Ovary (tissue), 9 donors: ENCODE data around the gene CCDC141. TPM values are rescaled to one million over a fixed set of nuclear protein-coding genes. Genes with fewer than 3 reads are reported as not detected.

Experiments used
- DNase-seq, 5 donors: peaks; one replicate each; pipeline ENCODE4 v3.0.0-alpha.2; 2019 to 2020
- H3K27ac ChIP-seq, 2 donors: fragments of 200-600 bp; one replicate each; pipeline versions ENCODE4 v1.5.1 to v1.8.0; 2019 to 2022
- H3K27me3 ChIP-seq: fragments of 200-600 bp; one replicate; pipeline ENCODE4 v1.8.0; 2022
- H3K36me3 ChIP-seq: fragments of 200-600 bp; sonication (generic); one replicate; pipeline ENCODE4 v1.5.1; 2019
- H3K4me1 ChIP-seq: one replicate; pipeline ENCODE4 v1.8.1; 2013; ENCODE audit warnings: mild to moderate bottlenecking, moderate library complexity; ENCODE audit not compliant: insufficient read depth
- H3K4me3 ChIP-seq: fragments of 200-600 bp; sonication (generic); one replicate; pipeline ENCODE4 v1.5.1; 2017
- H3K9me3 ChIP-seq, 2 donors: fragments of 200-600 bp in 1 of 2; sonication (generic) in 1 of 2; one replicate each; pipeline versions ENCODE4 v1.5.1 to v1.8.1; 2013 to 2019; ENCODE audit warnings: mild to moderate bottlenecking in 1 of 2, moderate library complexity in 1 of 2
- CTCF ChIP-seq, 3 donors: fragments of 450-650 bp in 2 of 3; fragments of 200-600 bp in 1 of 3; IDR thresholded peaks; one replicate each; pipeline versions ENCODE4 v1.5.1 to v1.8.0; 2016 to 2022; ENCODE audit warnings: antibody characterized with exemption in 3 of 3, mild to moderate bottlenecking in 1 of 3
- EP300 ChIP-seq: sonication (generic); formaldehyde crosslinking; IDR thresholded peaks from one replicate; pipeline ENCODE4 v1.6.1; 2017; ENCODE audit warnings: antibody characterized with exemption
- POLR2A ChIP-seq: fragments of 450-650 bp; IDR thresholded peaks from one replicate; pipeline ENCODE4 v1.6.1; 2017; ENCODE audit warnings: antibody characterized with exemption, mild to moderate bottlenecking, moderate library complexity
- WGBS, 3 donors: extraction: QIAGEN DNeasy Blood & Tissue Kit in 1 of 3; methylation state at CpG; one replicate each; pipeline versions ENCODE4 v1.1.5 to v1.1.7; 2013 to 2017; 5-methylcytosine and 5-hydroxymethylcytosine counted together
- intact Hi-C, 4 donors: fragments of 100-400 bp; cut with DNase I; formaldehyde crosslinking; loops; one replicate each; pipeline versions ENCODE4 v1.11.0 to v1.15.1; 2022 to 2023
- polyA plus RNA-seq, 2 donors: library from polyadenylated mRNA; stranded (reverse); fragments of 200-250 nt in 1 of 2; fragments of 350-450 nt in 1 of 2; fragmentation: Illumina TruSeq in 1 of 2; extraction: RNeasy Lipid Tissue Mini Kit (QIAGEN cat#74804) in 1 of 2; gene quantifications; one replicate each; pipeline ENCODE4 v1.2.3, GENCODE V29; 2013 to 2014
- total RNA-seq, 7 donors: library from RNA; depleted of rRNA in 2 of 7; stranded (reverse); fragments of >200 nt in 2 of 7; fragmentation: NEBNext Ultra II Directional in 3 of 7; extraction: Animal tissue kit (Norgen Biotek cat#: 25700) in 3 of 7; gene quantifications; one replicate each; pipeline versions ENCODE4 v1.1.0 to v1.2.4, GENCODE V29; 2016 to 2023
- donor health status: DM: no; HTN: no; CAD: no; lungs with moderate emphysema.
- donor health status: DM: no; HTN: no; CAD: no.
- donor health status: Bipolar disorder and iron deficiency.
- donor health status: DM: yes; HTN: yes; CAD: no.
- donor health status: DM: no; HTN: no; CAD: no.
- donor health status: DM: yes; HTN: yes; CAD: no.

Gene CCDC141
- total and polyA plus RNA-seq, 9 donors = 0.35 to 6.2 (median 0.77) TPM

GRCh38 chr2:179071810-179072355 lies 21.9 kb upstream of the CCDC141 start:
- no peaks in the 10 kb centered on the region for H3K9me3 ChIP-seq
- H3K36me3 ChIP-seq = no peaks in the 10 kb centered on the region
- H3K27ac ChIP-seq = no peak overlapping the region
- WGBS, 3 donors = 50 to 63% (median 52%) methylated on average over 3 of the region's 3 CpGs
- H3K27me3 ChIP-seq = no peaks in the 10 kb centered on the region
- DNase-seq = no peak
- H3K4me3 ChIP-seq = no peak overlapping the region
- TF ChIP-seq POLR2A (no peak), EP300 (no peak), CTCF (IDR thresholded peaks at IDR 0.05) (no peak)
- no peaks in the 10 kb centered on the region for H3K4me1 ChIP-seq
- intact Hi-C loops = no loop called here

- DNase-seq = no peak
- no peak overlapping the region for H3K4me3 ChIP-seq
- intact Hi-C loops = no loop called here
- no peak overlapping the region for H3K27ac ChIP-seq
- no peaks in the 10 kb centered on the region for H3K4me1 ChIP-seq
- 38 to 68% (median 41%) methylated on average over 2 of the region's 2 CpGs for WGBS, 3 donors
- no peaks in the 10 kb centered on the region for H3K27me3 ChIP-seq
- no peaks in the 10 kb centered on the region for H3K9me3 ChIP-seq
- H3K36me3 ChIP-seq = no peaks in the 10 kb centered on the region
- TF ChIP-seq POLR2A (no peak), CTCF (IDR thresholded peaks at IDR 0.05) (no peak), EP300 (no peak)
Observed at GRCh38 chr2:179070895-179071294, 21.0 kb upstream of the CCDC141 start.

- Histone ChIP-seq H3K36me3 (no peaks in the 10 kb centered on the region), H3K9me3 (no peaks in the 10 kb centered on the region), H3K4me3 (no peak overlapping the region), H3K4me1 (no peaks in the 10 kb centered on the region), H3K27me3 (no peaks in the 10 kb centered on the region), H3K27ac (no peak overlapping the region)
- no peak for DNase-seq
- TF ChIP-seq POLR2A (no peak), EP300 (no peak), CTCF (IDR thresholded peaks at IDR 0.05) (no peak)
- intact Hi-C loops = no loop called here
- 87 to 94% (median 93%) methylated on average over 1 of the region's 1 CpG for WGBS, 3 donors
Observed at GRCh38 chr2:179069685-179070084, 19.7 kb upstream of the CCDC141 start.

- Histone ChIP-seq H3K4me1 (no peaks in the 10 kb centered on the region), H3K36me3 (no peaks in the 10 kb centered on the region), H3K9me3 (no peaks in the 10 kb centered on the region), H3K27me3 (no peaks in the 10 kb centered on the region), H3K27ac (no peak overlapping the region), H3K4me3 (no peak overlapping the region)
- intact Hi-C loops = no loop called here
- TF ChIP-seq CTCF (IDR thresholded peaks at IDR 0.05) = no peak
- TF ChIP-seq EP300 = no peak
- no peak for TF ChIP-seq POLR2A
- 66 to 77% (median 76%) methylated on average over 2 of the region's 2 CpGs for WGBS, 3 donors
- DNase-seq = no peak
Observed at GRCh38 chr2:179068991-179069643, 19.2 kb upstream of the CCDC141 start.
